PC-9 (cell line): ENCODE measurements around the gene DNAH9. TPM values are rescaled to one million over a fixed set of nuclear protein-coding genes. Genes with fewer than 3 reads are reported as not detected.

ENCODE experiments used
- BruUV-seq: library from RNA; stranded (reverse); fragments of 400-500 nt; replicated peaks from 2 replicates; lab custom pipeline; 2021; lab: Mats Ljungman, UMichigan
- CTCF ChIA-PET: fragments of 300-600 bp; sonication (Branson Sonifier 250); formaldehyde crosslinking; loops from one replicate; lab custom pipeline; 2022; ENCODE audit warnings: antibody characterized with exemption; lab: Charles Lee
- POLR2A ChIA-PET: fragments of 300-600 bp; sonication (Branson Sonifier 250); formaldehyde crosslinking; loops from one replicate; lab custom pipeline; 2022; ENCODE audit warnings: antibody characterized with exemption; ENCODE audit not compliant: unreplicated experiment; lab: Charles Lee
- DNase-seq, 2 experiments: peaks; one replicate each; pipeline versions ENCODE4 v3.0.0 to v3.0.0-alpha.2; 2015 to 2022; ENCODE audit warnings: mixed read lengths in 1 of 2
- H2AFZ ChIP-seq: fragments of 200-600 bp; sonication (generic); 2 replicates; pipeline ENCODE4 v1.8.1; 2017; ENCODE audit warnings: antibody characterized with exemption
- H3F3A ChIP-seq: fragments of 200-600 bp; sonication (generic); 2 replicates; pipeline ENCODE4 v1.8.1; 2017; ENCODE audit warnings: antibody characterized with exemption, mild to moderate bottlenecking, low read depth; ENCODE audit not compliant: insufficient read depth
- H3K27ac ChIP-seq: fragments of 200-600 bp; sonication (generic); 2 replicates; pipeline ENCODE4 v1.6.1; 2016; ENCODE audit warnings: mixed run types
- H3K27me3 ChIP-seq: fragments of 200-600 bp; sonication (generic); 2 replicates; pipeline ENCODE4 v1.6.1; 2016; ENCODE audit warnings: low read depth, mixed run types; ENCODE audit not compliant: insufficient read depth
- H3K36me3 ChIP-seq: fragments of 200-600 bp; sonication (generic); 2 replicates; pipeline ENCODE4 v1.6.1; 2016; ENCODE audit warnings: low read depth, mixed run types
- H3K4me1 ChIP-seq: fragments of 200-600 bp; sonication (generic); replicated peaks from 2 replicates; pipeline ENCODE4 v1.6.1; 2016; ENCODE audit warnings: mixed run types; ENCODE audit not compliant: insufficient read depth
- H3K4me2 ChIP-seq: fragments of 200-600 bp; sonication (generic); 2 replicates; pipeline ENCODE4 v1.6.1; 2017; ENCODE audit warnings: mixed run types
- H3K4me3 ChIP-seq: fragments of 200-600 bp; sonication (generic); 2 replicates; pipeline ENCODE4 v1.6.1; 2016; ENCODE audit warnings: mixed run types
- H3K79me2 ChIP-seq: fragments of 200-600 bp; sonication (generic); 2 replicates; pipeline ENCODE4 v1.6.1; 2017; ENCODE audit warnings: low read depth, mixed run types
- H3K9me2 ChIP-seq: fragments of 200-600 bp; sonication (generic); 2 replicates; pipeline ENCODE4 v1.8.1; 2017; ENCODE audit warnings: mild to moderate bottlenecking; ENCODE audit not compliant: insufficient read depth
- H3K9me3 ChIP-seq: fragments of 200-600 bp; sonication (generic); 2 replicates; pipeline ENCODE4 v1.8.1; 2016; ENCODE audit warnings: low read depth; ENCODE audit not compliant: insufficient read depth
- H4K20me1 ChIP-seq: fragments of 200-600 bp; sonication (generic); 2 replicates; pipeline ENCODE4 v1.8.1; 2017; ENCODE audit not compliant: insufficient read depth
- EZH2 ChIP-seq: fragments of 200-600 bp; sonication (generic); IDR thresholded peaks from 2 replicates; pipeline ENCODE4 v1.8.0; 2017; ENCODE audit warnings: antibody characterized with exemption, low read depth
- intact Hi-C: fragments of 100-400 bp; cut with micrococcal nuclease; formaldehyde crosslinking; loops from one replicate; pipeline ENCODE4 v1.10.0; 2022; ENCODE audit not compliant: unreplicated experiment
- total RNA-seq: library from RNA; stranded (reverse); gene quantifications from 2 replicates; pipeline ENCODE4 v1.2.3, GENCODE V29; 2021
- TF ChIP-seq, protein P1 (sequence below): fragments of 200-600 bp; sonication (generic); conservative IDR thresholded peaks from 2 replicates; pipeline ENCODE4 v1.6.1; 2017; ENCODE audit warnings: mixed run types, antibody characterized with exemption, mild to moderate bottlenecking, moderate library complexity

The DNAH9 gene
- total RNA-seq, 1 experiment from 2014 or later: not detected

GRCh38 chr17:11580677-11581076, 17.6 kb upstream of the DNAH9 start:
- H3K4me2 ChIP-seq: no peak overlapping the region
- no peaks in the 10 kb centered on the region for H3K36me3 ChIP-seq
- H3K4me3 ChIP-seq: no peak overlapping the region
- H3K9me3 ChIP-seq: no peaks in the 10 kb centered on the region
- CTCF ChIA-PET: no interaction called here
- H3K9me2 ChIP-seq: no peaks in the 10 kb centered on the region
- no peaks in the 10 kb centered on the region for H3K4me1 ChIP-seq
- no peaks in the 10 kb centered on the region for H3F3A ChIP-seq
- no peak overlapping the region for H3K27ac ChIP-seq
- no peak for DNase-seq
- POLR2A ChIA-PET: no interaction called here
- TF ChIP-seq EZH2: no peak
- TF ChIP-seq, protein P1, sequence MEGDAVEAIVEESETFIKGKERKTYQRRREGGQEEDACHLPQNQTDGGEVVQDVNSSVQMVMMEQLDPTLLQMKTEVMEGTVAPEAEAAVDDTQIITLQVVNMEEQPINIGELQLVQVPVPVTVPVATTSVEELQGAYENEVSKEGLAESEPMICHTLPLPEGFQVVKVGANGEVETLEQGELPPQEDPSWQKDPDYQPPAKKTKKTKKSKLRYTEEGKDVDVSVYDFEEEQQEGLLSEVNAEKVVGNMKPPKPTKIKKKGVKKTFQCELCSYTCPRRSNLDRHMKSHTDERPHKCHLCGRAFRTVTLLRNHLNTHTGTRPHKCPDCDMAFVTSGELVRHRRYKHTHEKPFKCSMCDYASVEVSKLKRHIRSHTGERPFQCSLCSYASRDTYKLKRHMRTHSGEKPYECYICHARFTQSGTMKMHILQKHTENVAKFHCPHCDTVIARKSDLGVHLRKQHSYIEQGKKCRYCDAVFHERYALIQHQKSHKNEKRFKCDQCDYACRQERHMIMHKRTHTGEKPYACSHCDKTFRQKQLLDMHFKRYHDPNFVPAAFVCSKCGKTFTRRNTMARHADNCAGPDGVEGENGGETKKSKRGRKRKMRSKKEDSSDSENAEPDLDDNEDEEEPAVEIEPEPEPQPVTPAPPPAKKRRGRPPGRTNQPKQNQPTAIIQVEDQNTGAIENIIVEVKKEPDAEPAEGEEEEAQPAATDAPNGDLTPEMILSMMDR: no peak
- intact Hi-C loops: no loop called here
- BruUV-seq: no TSS peak
- H3K79me2 ChIP-seq: no peaks in the 10 kb centered on the region
- H3K27me3 ChIP-seq: no peaks in the 10 kb centered on the region
- no peaks in the 10 kb centered on the region for H4K20me1 ChIP-seq
- no peak overlapping the region for H2AFZ ChIP-seq

- Histone ChIP-seq H3K4me3 (no peak overlapping the region), H4K20me1 (no peaks in the 10 kb centered on the region), H3K79me2 (no peaks in the 10 kb centered on the region), H3K27ac (no peak overlapping the region), H2AFZ (no peak overlapping the region), H3K4me1 (no peaks in the 10 kb centered on the region), H3K27me3 (no peaks in the 10 kb centered on the region), H3K9me3 (no peaks in the 10 kb centered on the region), H3K36me3 (no peaks in the 10 kb centered on the region), H3K9me2 (no peaks in the 10 kb centered on the region), H3F3A (no peaks in the 10 kb centered on the region), H3K4me2 (no peak overlapping the region)
- TF ChIP-seq, protein P1: no peak
- no peak for TF ChIP-seq EZH2
- ChIA-PET CTCF (no interaction called here), POLR2A (no interaction called here)
- DNase-seq: no peak
- BruUV-seq: no TSS peak
- intact Hi-C loops: no loop called here
Measured at GRCh38 chr17:11582217-11582616, 16.1 kb upstream of the DNAH9 start.

DNA sequence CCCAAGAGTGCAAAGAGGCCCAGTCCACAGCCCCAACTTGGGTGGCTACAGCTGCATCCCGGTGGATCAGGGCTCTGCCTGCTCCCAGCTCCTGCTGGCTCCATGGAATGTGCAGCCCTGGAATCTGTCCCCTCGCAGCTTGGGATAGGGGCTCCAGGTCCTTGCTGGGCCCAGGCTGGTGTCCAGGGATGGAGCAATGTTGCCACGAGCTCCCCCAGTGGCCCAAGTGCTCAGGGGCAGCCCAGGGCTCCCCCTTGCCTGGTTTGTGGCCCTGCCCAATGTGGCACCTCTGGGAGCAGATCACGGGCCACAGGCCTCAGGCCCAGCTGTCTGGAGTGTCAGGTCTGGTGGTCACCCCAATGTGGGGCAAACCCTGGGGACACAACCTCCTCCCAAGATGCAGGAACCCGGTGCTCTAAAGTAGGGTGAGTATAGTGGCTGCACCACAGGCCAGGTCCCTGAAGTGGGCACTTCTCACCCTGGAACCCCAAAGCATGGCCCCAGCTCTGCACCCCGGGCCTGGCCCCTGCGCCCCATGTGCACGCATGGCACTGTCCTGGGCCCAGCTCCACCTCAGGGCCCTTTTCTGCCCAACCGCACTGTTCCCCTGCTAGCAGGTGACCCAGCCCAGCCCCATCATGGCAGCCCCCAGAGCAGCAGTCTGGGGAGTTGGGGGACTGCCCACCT, 14.8 kb upstream of the DNAH9 start:
- Histone ChIP-seq H2AFZ (no peak overlapping the region), H3K4me1 (no peaks in the 10 kb centered on the region), H3K4me2 (no peak overlapping the region), H3K4me3 (no peak overlapping the region), H3K27me3 (no peaks in the 10 kb centered on the region), H3K9me2 (no peaks in the 10 kb centered on the region), H3F3A (no peaks in the 10 kb centered on the region), H3K36me3 (no peaks in the 10 kb centered on the region), H3K9me3 (no peaks in the 10 kb centered on the region), H4K20me1 (no peaks in the 10 kb centered on the region), H3K79me2 (no peaks in the 10 kb centered on the region), H3K27ac (no peak overlapping the region)
- TF ChIP-seq EZH2: no peak
- TF ChIP-seq, protein P1: no peak
- no peak for DNase-seq
- ChIA-PET POLR2A (no interaction called here), CTCF (no interaction called here)
- no TSS peak for BruUV-seq
- intact Hi-C loops: no loop called here
